Measurements from ENCODE around the gene PRB2. TPM values are rescaled to one million over a fixed set of nuclear protein-coding genes. Genes with fewer than 3 reads are reported as not detected.
"Not testable (repeated sequence)": the region's sequence is repeated elsewhere in the genome, so short reads cannot be mapped to it uniquely, and the experiment has no call there.

The PRB2 gene
- total RNA-seq, 1 donor, result not detected

DNA sequence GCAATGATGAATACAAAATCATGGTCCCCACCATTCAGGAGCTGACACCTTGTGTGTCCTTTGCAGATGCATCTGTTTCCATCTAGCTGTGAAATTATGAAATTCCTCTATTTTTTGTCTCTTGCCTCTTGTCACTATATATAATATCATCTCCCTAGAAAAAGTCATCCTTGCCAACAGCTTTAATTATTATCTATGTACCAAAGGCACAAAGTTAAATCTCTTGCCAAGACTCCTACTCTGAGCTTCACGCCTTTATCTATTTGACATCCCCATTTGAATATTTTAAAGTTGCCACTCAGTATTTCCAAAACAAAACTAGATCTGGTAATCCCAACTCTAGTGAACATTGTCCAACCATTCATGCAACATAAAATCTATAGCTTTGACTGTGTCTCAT lies 32.0 kb upstream of the PRB2 start:
- H3K79me2 ChIP-seq (ENCODE audit: insufficient read depth, low read length), result no peaks in the 10 kb centered on the region
- no peaks in the 10 kb centered on the region for H3K36me3 ChIP-seq (ENCODE audit: insufficient read depth, low read length)
- H3K4me1 ChIP-seq (ENCODE audit: insufficient read depth, low read length), result no peaks in the 10 kb centered on the region
- H3K9me3 ChIP-seq (ENCODE audit: low read depth, low read length), result no peaks in the 10 kb centered on the region
- H3K4me2 ChIP-seq (ENCODE audit: insufficient read depth, low read length), result no peak overlapping the region
- H3K27me3 ChIP-seq (ENCODE audit: insufficient read depth, low read length), result no peaks in the 10 kb centered on the region
- no peak overlapping the region for H2AFZ ChIP-seq (ENCODE audit: low read length)
- H3K27ac ChIP-seq (ENCODE audit: low read depth, low read length), result no peak overlapping the region
- H3K4me3 ChIP-seq (ENCODE audit: insufficient read depth, low read length), result no peak overlapping the region
- H4K20me1 ChIP-seq (ENCODE audit: insufficient read depth, low read length), result peaks cover 2% of the 10 kb centered on the region
- no peak for DNase-seq (ENCODE audit: insufficient read length, low spot score, missing footprints)
- TF ChIP-seq, protein P1, sequence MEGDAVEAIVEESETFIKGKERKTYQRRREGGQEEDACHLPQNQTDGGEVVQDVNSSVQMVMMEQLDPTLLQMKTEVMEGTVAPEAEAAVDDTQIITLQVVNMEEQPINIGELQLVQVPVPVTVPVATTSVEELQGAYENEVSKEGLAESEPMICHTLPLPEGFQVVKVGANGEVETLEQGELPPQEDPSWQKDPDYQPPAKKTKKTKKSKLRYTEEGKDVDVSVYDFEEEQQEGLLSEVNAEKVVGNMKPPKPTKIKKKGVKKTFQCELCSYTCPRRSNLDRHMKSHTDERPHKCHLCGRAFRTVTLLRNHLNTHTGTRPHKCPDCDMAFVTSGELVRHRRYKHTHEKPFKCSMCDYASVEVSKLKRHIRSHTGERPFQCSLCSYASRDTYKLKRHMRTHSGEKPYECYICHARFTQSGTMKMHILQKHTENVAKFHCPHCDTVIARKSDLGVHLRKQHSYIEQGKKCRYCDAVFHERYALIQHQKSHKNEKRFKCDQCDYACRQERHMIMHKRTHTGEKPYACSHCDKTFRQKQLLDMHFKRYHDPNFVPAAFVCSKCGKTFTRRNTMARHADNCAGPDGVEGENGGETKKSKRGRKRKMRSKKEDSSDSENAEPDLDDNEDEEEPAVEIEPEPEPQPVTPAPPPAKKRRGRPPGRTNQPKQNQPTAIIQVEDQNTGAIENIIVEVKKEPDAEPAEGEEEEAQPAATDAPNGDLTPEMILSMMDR (IDR thresholded peaks at IDR 0.05; ENCODE audit: extremely low read depth, low read depth, low read length), result no peak

GRCh38 chr12:11412731-11413130 lies 17.4 kb upstream of the PRB2 start:
- no peak for DNase-seq (ENCODE audit: insufficient read length, low spot score, missing footprints)
- Histone ChIP-seq H3K4me1 (ENCODE audit: insufficient read depth, low read length) (no peaks in the 10 kb centered on the region), H2AFZ (ENCODE audit: low read length) (no peak overlapping the region), H3K36me3 (ENCODE audit: insufficient read depth, low read length) (no peaks in the 10 kb centered on the region), H3K79me2 (ENCODE audit: insufficient read depth, low read length) (no peaks in the 10 kb centered on the region), H3K27me3 (ENCODE audit: insufficient read depth, low read length) (no peaks in the 10 kb centered on the region), H4K20me1 (ENCODE audit: insufficient read depth, low read length) (no peaks in the 10 kb centered on the region), H3K9me3 (ENCODE audit: low read depth, low read length) (no peaks in the 10 kb centered on the region), H3K4me2 (ENCODE audit: insufficient read depth, low read length) (no peak overlapping the region), H3K4me3 (ENCODE audit: insufficient read depth, low read length) (no peak overlapping the region), H3K27ac (ENCODE audit: low read depth, low read length) (no peak overlapping the region)
- TF ChIP-seq, protein P1 (IDR thresholded peaks at IDR 0.05; ENCODE audit: extremely low read depth, low read depth, low read length), result no peak

GRCh38 chr12:11408096-11408495 lies 12.7 kb upstream of the PRB2 start:
- Histone ChIP-seq H3K27me3 (ENCODE audit: insufficient read depth, low read length) (no peaks in the 10 kb centered on the region), H4K20me1 (ENCODE audit: insufficient read depth, low read length) (no peaks in the 10 kb centered on the region), H3K27ac (ENCODE audit: low read depth, low read length) (no peak overlapping the region), H3K4me2 (ENCODE audit: insufficient read depth, low read length) (no peak overlapping the region), H2AFZ (ENCODE audit: low read length) (no peak overlapping the region), H3K79me2 (ENCODE audit: insufficient read depth, low read length) (no peaks in the 10 kb centered on the region), H3K9me3 (ENCODE audit: low read depth, low read length) (no peaks in the 10 kb centered on the region), H3K4me3 (ENCODE audit: insufficient read depth, low read length) (no peak overlapping the region), H3K36me3 (ENCODE audit: insufficient read depth, low read length) (no peaks in the 10 kb centered on the region), H3K4me1 (ENCODE audit: insufficient read depth, low read length) (no peaks in the 10 kb centered on the region)
- DNase-seq (ENCODE audit: insufficient read length, low spot score, missing footprints), result no peak
- TF ChIP-seq, protein P1 (IDR thresholded peaks at IDR 0.05; ENCODE audit: extremely low read depth, low read depth, low read length), result no peak

DNA sequence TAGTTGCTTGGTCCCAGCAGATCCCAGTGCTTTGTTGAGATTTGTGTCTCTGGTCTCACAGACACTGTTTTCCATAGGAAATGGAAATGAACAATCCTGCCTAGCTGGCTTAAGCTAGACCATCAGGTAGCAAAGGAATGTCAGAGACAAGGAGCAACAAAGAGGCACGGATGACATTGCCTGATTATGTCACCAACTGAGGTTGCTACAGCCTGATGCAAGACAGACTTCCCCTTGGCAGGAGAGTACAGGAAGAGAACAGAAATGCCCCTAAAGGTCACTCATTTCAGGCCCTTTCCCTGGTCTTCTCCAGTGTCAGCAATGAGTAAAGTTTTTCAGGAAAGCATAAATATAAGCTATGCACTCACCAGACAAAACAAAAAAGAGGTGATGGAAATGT lies 2.0 kb upstream of the PRB2 start:
- Histone ChIP-seq H3K4me2 (ENCODE audit: insufficient read depth, low read length) (no peak overlapping the region), H4K20me1 (ENCODE audit: insufficient read depth, low read length) (no peaks in the 10 kb centered on the region), H2AFZ (ENCODE audit: low read length) (no peak overlapping the region), H3K4me3 (ENCODE audit: insufficient read depth, low read length) (no peak overlapping the region), H3K4me1 (ENCODE audit: insufficient read depth, low read length) (no peaks in the 10 kb centered on the region), H3K27ac (ENCODE audit: low read depth, low read length) (no peak overlapping the region), H3K36me3 (ENCODE audit: insufficient read depth, low read length) (no peaks in the 10 kb centered on the region), H3K9me3 (ENCODE audit: low read depth, low read length) (no peaks in the 10 kb centered on the region), H3K79me2 (ENCODE audit: insufficient read depth, low read length) (no peaks in the 10 kb centered on the region), H3K27me3 (ENCODE audit: insufficient read depth, low read length) (no peaks in the 10 kb centered on the region)
- DNase-seq (ENCODE audit: insufficient read length, low spot score, missing footprints), result no peak
- TF ChIP-seq, protein P1 (IDR thresholded peaks at IDR 0.05; ENCODE audit: extremely low read depth, low read depth, low read length), result no peak

DNA sequence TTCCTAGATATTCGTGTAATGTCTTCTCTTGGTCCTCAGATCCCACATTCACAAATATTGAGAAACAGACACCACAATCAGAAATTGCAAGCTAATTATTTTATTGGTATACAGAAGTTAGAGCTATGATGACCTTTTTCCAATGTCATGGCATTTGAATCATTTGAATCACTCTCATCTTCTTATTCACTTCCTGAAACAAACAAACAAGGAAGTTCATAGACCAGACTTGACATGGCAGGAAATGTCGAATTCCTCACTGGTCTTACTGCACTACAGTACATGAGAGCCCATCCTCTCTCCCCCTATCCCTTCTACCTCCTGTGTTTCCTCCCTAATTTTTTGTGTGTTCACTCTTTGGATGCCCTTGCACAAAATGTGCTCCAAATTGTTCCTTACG lies 3.9 kb downstream of the PRB2 start:
- not testable (repeated sequence) for H3K27me3 ChIP-seq (ENCODE audit: insufficient read depth, low read length); H3K4me2 ChIP-seq (ENCODE audit: insufficient read depth, low read length); H3K9me3 ChIP-seq (ENCODE audit: low read depth, low read length); H3K36me3 ChIP-seq (ENCODE audit: insufficient read depth, low read length); H3K27ac ChIP-seq (ENCODE audit: low read depth, low read length); H2AFZ ChIP-seq (ENCODE audit: low read length); DNase-seq (ENCODE audit: insufficient read length, low spot score, missing footprints); H3K4me3 ChIP-seq (ENCODE audit: insufficient read depth, low read length); H3K79me2 ChIP-seq (ENCODE audit: insufficient read depth, low read length); H3K4me1 ChIP-seq (ENCODE audit: insufficient read depth, low read length); H4K20me1 ChIP-seq (ENCODE audit: insufficient read depth, low read length)

DNA sequence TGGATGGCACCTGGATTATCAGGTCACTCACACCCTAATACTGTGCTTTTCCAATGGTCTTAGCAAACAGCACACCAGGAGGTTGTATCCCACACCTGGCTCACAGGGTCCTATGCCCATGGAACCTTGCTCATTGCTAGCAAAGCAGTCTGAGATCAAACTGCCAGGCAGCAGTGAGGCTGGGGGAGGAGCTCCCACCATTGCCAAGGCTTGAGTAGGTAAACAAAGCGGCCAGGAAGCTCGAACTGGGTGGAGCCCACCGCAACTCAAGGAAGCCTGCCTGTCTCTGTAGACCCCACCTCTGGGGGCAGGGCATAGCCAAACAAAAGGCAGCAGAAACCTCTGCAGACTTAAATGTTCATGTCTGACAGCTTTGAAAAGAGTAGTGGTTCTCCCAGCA lies 17.9 kb downstream of the PRB2 start:
- not testable (repeated sequence) for H3K36me3 ChIP-seq (ENCODE audit: insufficient read depth, low read length); H3K4me3 ChIP-seq (ENCODE audit: insufficient read depth, low read length); H3K27me3 ChIP-seq (ENCODE audit: insufficient read depth, low read length); H3K27ac ChIP-seq (ENCODE audit: low read depth, low read length); H2AFZ ChIP-seq (ENCODE audit: low read length); H3K4me1 ChIP-seq (ENCODE audit: insufficient read depth, low read length); H3K4me2 ChIP-seq (ENCODE audit: insufficient read depth, low read length); H3K9me3 ChIP-seq (ENCODE audit: low read depth, low read length); H3K79me2 ChIP-seq (ENCODE audit: insufficient read depth, low read length); DNase-seq (ENCODE audit: insufficient read length, low spot score, missing footprints); H4K20me1 ChIP-seq (ENCODE audit: insufficient read depth, low read length)

Data from osteoblast (primary cell).